T47D (cell line): ENCODE measurements around the gene PAGE2.
A peak's percentile ranks its signal among the peaks of the same experiment; 100 is the strongest.
"Not testable (repeated sequence)": the region's sequence is repeated elsewhere in the genome, so short reads cannot be mapped to it uniquely, and the experiment has no call there.

Source experiments
- DNase-seq, 2 experiments: peaks; one replicate each; pipeline versions ENCODE4 v3.0.0 to v3.0.0-alpha.2; 2011 to 2012; ENCODE audit warnings: low read depth in 1 of 2, low spot score in 1 of 2
- JUND ChIP-seq: IDR thresholded peaks from 2 replicates; pipeline ENCODE4 v1.6.1; 2012; ENCODE audit warnings: low read depth
- in situ Hi-C: cut with HindIII; loops from 2 replicates; pipeline ENCODE4 v1.10.0; 2016; ENCODE audit warnings: low sequenced_read_pairs, low pct_unique_long_range_greater_than_20kb

PAGE2 gene

GRCh38 chrX:55135171-55135570 is 46.4 kb downstream of the PAGE2 start:
- TF ChIP-seq JUND, result no peak

GRCh38 chrX:55140800-55141199 is 52.0 kb downstream of the PAGE2 start:
- in situ Hi-C loops, DNase-seq: not testable (repeated sequence)

More at GRCh38 chrX:55135171-55135570, 46.4 kb downstream of the PAGE2 start:
- DNase-seq, result peak; percentile 11 to 75
- in situ Hi-C loops, result no loop called here
